BJ (cell line): ENCODE data around the gene NECAB2. TPM values are rescaled to one million over a fixed set of nuclear protein-coding genes. Genes with fewer than 3 reads are reported as not detected.

ENCODE experiments used
- CTCF ChIA-PET: fragments of 350-600 bp; formaldehyde crosslinking; extraction: SDS; loops from one replicate; lab custom pipeline; 2021; ENCODE audit warnings: antibody characterized with exemption, inconsistent platforms; lab: Yijun Ruan, JAX
- POLR2A ChIA-PET: fragments of 300-600 bp; sonication (Branson Sonifier 250); formaldehyde crosslinking; extraction: SDS; loops from one replicate; lab custom pipeline; 2021; ENCODE audit warnings: antibody characterized with exemption; lab: Charles Lee
- DNase-seq: peaks from one replicate; pipeline ENCODE4 v3.0.0-alpha.2; 2011; ENCODE audit warnings: low read depth
- H3K27me3 ChIP-seq: 2 replicates; pipeline ENCODE4 v1.6.0; 2011; ENCODE audit warnings: low read length; ENCODE audit not compliant: control insufficient read depth, insufficient read depth
- H3K36me3 ChIP-seq: 2 replicates; pipeline ENCODE4 v1.5.1; 2011; ENCODE audit warnings: low read length; ENCODE audit not compliant: control insufficient read depth, insufficient read depth
- H3K4me3 ChIP-seq: 2 replicates; pipeline ENCODE4 v1.5.1; 2011; ENCODE audit warnings: low read depth, mild to moderate bottlenecking, control low read depth, low read length
- polyA plus RNA-seq: library from polyadenylated mRNA; depleted of rRNA; stranded (reverse); fragments of >200 nt; gene quantifications from 2 replicates; pipeline ENCODE4 v1.2.3, GENCODE V29; 2011
- TF ChIP-seq, protein P1 (sequence below): IDR thresholded peaks from 2 replicates; pipeline ENCODE4 v1.5.1; 2011; ENCODE audit warnings: low read depth, mild to moderate bottlenecking, control low read depth, inconsistent platforms, low read length, moderate library complexity; ENCODE audit not compliant: insufficient read depth

Gene NECAB2
- polyA plus RNA-seq, 1 experiment = 0.15 TPM

DNA sequence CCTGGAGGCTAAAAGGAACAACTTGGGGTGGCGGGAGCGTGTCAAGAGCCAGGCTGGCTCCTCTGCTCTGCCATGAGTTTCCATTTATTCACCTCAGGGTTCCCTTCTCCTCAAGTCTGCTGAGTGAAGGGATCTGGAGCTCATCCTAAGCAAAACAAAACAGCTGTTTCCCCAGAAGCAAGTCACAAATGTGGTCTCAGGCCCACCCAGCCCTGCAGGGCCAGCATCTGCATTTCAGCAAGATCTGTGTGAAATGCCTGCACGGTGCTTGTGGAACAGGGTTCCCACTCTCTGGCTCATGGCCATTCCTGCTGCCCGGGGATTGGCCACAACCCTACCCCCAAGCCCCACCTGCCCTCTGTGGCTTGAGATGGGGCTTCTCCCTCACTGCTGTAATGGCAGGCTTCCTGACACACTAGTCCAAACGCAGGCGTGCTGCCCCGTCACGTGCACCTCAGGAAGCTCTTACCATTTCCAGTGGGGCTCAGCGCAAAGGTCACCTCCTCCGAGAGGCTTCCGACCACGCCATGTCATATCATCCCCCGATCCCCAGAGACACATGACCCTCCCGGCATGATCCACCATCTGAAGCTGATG is 72.3 kb downstream of the NECAB2 start:
- DNase-seq = no peak
- peaks cover 35% of the 10 kb centered on the region for H3K27me3 ChIP-seq
- ChIA-PET CTCF (interaction anchor here (1.4 to 6.6 kb wide), 7 partner anchors 15 to 87 kb away, joined by 3 to 34 read pairs (median 6); partner anchors contain the start of gene OSGIN1), POLR2A (no interaction called here)
- H3K4me3 ChIP-seq = no peak overlapping the region
- no peaks in the 10 kb centered on the region for H3K36me3 ChIP-seq
- TF ChIP-seq, protein P1, sequence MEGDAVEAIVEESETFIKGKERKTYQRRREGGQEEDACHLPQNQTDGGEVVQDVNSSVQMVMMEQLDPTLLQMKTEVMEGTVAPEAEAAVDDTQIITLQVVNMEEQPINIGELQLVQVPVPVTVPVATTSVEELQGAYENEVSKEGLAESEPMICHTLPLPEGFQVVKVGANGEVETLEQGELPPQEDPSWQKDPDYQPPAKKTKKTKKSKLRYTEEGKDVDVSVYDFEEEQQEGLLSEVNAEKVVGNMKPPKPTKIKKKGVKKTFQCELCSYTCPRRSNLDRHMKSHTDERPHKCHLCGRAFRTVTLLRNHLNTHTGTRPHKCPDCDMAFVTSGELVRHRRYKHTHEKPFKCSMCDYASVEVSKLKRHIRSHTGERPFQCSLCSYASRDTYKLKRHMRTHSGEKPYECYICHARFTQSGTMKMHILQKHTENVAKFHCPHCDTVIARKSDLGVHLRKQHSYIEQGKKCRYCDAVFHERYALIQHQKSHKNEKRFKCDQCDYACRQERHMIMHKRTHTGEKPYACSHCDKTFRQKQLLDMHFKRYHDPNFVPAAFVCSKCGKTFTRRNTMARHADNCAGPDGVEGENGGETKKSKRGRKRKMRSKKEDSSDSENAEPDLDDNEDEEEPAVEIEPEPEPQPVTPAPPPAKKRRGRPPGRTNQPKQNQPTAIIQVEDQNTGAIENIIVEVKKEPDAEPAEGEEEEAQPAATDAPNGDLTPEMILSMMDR = no peak

DNA sequence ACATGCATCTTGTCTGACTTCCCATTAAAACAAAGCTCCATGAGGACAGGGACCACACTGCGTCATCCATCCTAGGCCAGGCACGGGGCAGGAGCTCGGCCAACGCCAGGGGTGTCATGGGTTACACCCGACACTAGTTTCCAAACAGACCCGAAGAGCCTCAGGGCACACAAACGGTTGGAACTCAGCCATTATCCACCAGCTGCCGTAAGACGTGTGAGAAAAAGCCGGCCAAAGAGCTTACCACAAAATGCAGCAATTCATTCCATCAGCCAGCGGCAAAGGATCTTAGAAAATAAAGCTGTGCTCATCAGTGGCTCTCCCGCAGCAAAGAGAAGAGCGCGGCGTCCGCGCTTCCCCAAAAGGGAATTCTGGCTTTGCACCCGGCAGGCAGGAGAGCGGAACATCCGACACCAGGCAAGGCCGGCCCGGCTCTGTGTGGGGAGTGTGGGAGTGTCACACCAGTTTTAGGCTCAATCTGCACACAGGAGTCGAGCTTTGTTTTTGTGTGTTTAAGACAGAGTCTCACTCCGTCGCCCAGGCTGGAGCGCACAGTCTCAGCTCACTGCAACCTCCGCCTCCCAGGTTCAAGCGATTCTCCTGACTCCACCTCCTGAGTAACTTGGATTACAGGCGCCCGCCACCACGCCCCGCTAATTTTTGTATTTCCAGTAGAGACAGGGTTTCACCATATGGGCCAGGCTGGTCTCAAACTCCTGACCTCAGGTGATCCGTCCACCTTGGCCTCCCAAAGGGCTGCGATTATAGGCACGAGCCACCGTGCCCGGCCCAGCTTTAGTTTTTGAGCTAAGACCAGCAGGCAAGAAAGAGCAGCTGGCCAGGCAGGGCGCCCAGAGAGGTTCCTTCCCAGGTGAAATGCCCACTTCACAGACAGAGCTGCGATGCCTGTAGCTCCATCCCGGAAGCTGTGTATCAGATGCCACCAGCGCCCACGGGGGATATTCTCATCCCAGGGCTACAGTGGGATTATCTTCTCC is 73.1 kb downstream of the NECAB2 start:
- ChIA-PET POLR2A (no interaction called here), CTCF (interaction anchor here (1.4 to 6.6 kb wide), 6 partner anchors 14 to 88 kb away, joined by 4 to 34 read pairs (median 6); partner anchors contain the start of gene OSGIN1)
- Histone ChIP-seq H3K36me3 (no peaks in the 10 kb centered on the region), H3K4me3 (no peak overlapping the region), H3K27me3 (peaks cover 35% of the 10 kb centered on the region)
- peak; percentile 45 for DNase-seq
- TF ChIP-seq, protein P1 = no peak

DNA sequence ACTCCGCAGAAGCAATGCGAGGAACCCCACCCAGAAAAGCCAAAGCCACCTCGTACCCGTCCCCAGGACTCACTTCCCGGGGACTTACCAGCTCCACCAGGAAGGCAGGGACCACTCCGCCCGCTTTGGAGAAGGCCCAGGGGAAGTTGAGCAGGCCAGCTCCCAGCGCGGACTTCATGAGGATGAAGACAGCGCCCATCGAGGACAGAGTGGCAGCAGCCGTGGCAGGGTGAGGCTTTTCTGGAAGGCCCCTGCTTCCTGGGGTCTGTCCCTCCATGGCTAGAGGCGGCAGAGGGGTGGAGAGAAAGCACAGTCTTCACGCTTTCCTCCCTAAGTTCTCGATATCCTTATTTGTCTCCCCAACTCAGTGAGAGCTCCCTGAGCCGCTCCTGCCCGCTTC is 73.8 kb downstream of the NECAB2 start:
- ChIA-PET POLR2A (no interaction called here), CTCF (interaction anchor here (1.4 to 6.6 kb wide), 5 partner anchors 13 to 88 kb away, joined by 4 to 34 read pairs (median 6); partner anchors contain the start of gene OSGIN1)
- no peak for DNase-seq
- no peak overlapping the region for H3K4me3 ChIP-seq
- H3K27me3 ChIP-seq = peaks cover 34% of the 10 kb centered on the region
- H3K36me3 ChIP-seq = no peaks in the 10 kb centered on the region
- TF ChIP-seq, protein P1 = no peak

DNA sequence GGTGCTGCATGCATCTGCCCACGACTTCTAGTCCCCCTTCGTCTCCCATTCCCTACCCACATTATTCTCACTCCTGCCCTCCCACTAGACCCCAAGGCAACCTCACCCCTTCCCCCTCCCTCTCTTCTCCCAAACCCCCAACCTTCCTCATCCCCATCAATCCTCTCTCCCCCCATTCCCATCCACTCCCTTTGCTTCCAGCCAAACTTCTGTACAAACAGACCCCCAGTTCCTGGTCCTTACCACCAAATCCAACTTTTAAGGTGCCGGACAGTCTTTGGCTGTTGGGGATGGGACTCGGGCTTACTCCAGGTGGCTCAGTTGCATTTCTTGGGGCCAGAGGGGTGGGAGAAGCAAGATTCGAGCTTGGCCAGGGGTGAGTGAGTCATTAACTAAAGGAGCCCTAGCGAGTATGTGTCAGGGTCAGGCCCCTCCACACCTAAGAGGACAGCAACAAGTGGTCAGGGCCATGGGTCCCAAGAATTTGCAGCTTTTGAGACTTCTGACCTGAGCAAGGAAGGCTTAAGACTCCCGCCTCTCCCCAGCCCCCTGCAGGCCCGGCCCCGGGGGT is 74.3 kb downstream of the NECAB2 start, which contains the start of gene SLC38A8:
Gene SLC38A8, minus strand, starts transcription at position 488 of the 571 bp plus-strand sequence. CDS start 638 bp downstream, outside the sequence.
- H3K27me3 ChIP-seq = peaks cover 30% of the 10 kb centered on the region
- TF ChIP-seq, protein P1 = no peak
- DNase-seq = no peak
- H3K4me3 ChIP-seq = no peak within 1 kb of the TSS
- POLR2A ChIA-PET = interaction anchor here (0.5 kb wide), 1 partner anchor 83 kb away, joined by 5 read pairs; no protein-coding TSS in a partner anchor
- CTCF ChIA-PET = interaction anchor here (6.6 kb wide), 1 partner anchor 85 kb away, joined by 34 read pairs; no protein-coding TSS in a partner anchor
- no peaks in the 10 kb centered on the region for H3K36me3 ChIP-seq
